AG08395 (cell line): ENCODE measurements around the gene PLXND1.
A peak's percentile ranks its signal among the peaks of the same experiment; 100 is the strongest.

Source experiments
- DNase-seq: peaks from one replicate; pipeline ENCODE4 v3.0.0; 2012; ENCODE audit warnings: mixed read lengths, low spot score

The PLXND1 gene

GRCh38 chr3:129561619-129562248, 44.7 kb downstream of the PLXND1 start:
- no peak for DNase-seq

- peak; percentile 94 for DNase-seq
Measured at GRCh38 chr3:129560911-129561594, 45.4 kb downstream of the PLXND1 start.

DNA sequence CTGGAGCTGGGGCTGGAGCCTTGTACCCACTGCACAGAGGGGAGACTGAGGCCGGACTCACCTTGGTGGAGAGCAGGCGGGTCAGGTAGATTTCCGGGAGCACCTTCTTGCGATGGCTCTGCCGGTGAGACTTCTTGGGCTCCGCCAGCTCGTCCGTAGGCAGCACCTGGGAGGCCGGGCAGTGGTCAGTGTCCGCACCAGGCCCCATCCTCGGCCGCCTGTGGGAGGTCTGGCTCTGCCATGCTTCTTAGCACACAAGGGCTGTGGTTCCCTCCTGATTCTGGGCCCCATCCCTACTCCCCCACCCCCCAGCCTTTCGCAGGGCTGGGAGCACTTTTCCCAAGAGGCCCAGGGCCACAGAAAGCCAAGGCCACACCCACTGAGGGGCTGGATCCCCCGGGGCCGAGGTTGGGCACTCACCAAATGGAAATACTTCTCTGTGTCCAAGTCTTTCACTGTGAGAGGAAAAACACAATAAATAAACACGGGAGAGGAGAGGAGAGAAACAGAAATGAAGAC, 46.1 kb downstream of the PLXND1 start:
- peak; percentile 78 for DNase-seq

DNA sequence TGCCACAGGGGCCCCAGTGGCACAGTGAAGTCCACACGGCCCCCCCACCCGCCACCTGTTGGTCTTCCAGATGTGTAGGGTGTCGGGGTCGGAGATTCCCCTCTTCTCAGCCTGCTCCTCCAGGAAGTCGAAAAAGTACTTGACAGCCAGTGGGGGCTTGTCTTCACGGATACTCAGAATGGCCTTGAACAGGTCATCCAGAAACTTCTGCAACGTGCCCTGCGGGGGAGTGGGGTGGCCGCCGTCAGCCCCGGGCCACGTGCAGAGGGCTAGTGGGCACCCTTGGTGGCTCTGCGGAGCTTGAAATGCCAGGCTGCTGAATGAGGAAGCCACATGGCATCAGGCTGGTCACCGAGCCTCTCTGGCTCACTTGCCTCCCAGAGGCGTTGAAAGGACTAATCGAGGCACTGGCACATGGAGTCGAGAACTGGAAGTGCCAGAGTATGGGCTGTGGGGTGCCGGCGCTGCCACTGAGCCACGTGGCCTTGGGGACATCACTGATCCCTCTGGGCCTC, 46.9 kb downstream of the PLXND1 start:
- DNase-seq, result no peak

GRCh38 chr3:129558772-129559564, 47.5 kb downstream of the PLXND1 start:
- peak; percentile 88 for DNase-seq

GRCh38 chr3:129558081-129558771, 48.2 kb downstream of the PLXND1 start:
- DNase-seq, result no peak

- peak; percentile 90 for DNase-seq
Measured at GRCh38 chr3:129557548-129557894, 49.0 kb downstream of the PLXND1 start.

DNA sequence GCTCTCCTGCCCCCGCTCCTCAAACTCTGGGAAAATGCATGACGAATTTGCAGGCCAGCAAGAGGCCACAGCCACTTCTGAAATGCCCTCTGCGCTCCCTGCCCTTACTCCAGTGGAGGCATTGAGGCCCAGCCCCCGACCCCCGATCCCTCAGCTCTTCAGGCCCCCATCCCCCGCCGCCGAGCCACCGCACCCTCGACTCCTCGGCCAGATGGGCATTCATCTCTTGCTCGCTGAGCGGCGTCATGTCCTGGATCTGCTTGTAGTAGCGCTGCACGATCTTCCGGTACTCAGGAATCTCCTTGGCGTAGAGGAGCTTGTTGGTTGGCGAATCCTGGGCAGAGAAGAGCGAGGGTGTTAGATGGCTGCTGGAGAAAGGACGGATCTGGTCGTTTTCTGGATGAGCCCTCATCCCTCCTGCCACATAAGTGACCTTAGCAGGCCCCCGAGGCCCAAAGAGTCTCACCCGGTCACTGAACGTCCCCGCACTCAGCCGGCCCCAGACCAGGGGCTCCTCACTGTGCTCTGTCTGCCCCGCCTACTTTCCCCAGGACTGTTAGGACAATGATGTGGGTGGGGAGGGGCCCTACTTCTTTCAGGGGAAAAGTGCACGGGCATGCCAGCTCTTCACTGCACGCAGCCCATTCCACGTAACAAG, 49.5 kb downstream of the PLXND1 start:
- no peak for DNase-seq

GRCh38 chr3:129556358-129556695, 50.1 kb downstream of the PLXND1 start:
- no peak for DNase-seq

DNA sequence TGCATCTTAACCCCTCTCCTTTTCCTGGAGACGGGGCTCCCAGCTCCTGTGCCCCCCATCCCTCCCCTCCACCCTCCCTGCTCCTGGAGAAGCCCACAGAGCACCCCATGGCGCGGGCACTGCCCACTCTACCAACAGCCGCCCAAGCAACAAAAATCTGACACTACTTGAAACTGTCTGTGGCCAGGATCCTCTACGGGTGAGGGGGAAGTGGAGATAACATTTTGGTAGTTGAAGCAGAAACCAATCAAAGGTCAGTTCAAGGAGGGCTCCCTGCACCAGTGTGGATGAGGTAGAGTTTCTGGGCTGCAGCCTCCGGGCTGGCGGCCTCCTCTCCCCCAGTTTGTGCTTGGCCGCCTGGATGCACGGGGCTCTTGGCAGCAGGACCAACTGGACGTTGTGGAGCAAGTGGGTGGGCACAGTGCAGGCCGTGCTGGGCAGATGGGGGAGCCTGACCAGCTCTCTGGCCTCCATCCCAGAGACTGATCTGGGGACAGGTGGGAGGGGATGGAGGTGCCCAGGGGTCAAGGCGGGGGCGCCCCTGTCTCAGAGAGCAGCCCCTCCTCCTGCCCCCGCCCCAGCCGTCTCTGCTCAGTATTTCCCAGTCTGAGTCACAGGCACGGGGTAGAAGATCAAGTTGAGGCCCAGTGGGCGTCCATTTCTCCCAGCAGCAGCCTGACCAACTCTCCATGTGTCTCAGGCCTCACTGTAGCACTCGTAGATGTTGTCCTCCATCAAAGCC, 50.7 kb downstream of the PLXND1 start:
- no peak for DNase-seq

DNA sequence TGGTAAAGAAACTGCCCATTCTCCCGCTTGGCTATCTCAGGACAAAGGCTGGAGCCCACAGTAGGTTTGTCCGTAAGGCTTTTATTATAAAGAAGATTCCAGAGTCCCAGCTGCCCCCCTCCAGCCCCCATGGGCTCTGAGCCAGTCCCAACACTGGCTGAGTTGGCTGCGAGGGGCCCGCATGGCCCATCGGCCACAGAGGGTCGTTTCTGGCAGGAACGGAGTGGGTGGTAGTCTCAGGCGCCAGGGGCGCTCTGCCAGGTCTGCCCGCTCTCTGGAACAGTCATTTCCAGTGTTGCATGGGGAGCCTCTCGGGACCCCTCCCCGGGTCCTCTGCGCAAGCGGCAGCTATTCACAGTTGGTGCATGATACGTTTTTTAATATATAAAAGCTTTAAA, 51.3 kb downstream of the PLXND1 start:
- DNase-seq, result no peak

DNA sequence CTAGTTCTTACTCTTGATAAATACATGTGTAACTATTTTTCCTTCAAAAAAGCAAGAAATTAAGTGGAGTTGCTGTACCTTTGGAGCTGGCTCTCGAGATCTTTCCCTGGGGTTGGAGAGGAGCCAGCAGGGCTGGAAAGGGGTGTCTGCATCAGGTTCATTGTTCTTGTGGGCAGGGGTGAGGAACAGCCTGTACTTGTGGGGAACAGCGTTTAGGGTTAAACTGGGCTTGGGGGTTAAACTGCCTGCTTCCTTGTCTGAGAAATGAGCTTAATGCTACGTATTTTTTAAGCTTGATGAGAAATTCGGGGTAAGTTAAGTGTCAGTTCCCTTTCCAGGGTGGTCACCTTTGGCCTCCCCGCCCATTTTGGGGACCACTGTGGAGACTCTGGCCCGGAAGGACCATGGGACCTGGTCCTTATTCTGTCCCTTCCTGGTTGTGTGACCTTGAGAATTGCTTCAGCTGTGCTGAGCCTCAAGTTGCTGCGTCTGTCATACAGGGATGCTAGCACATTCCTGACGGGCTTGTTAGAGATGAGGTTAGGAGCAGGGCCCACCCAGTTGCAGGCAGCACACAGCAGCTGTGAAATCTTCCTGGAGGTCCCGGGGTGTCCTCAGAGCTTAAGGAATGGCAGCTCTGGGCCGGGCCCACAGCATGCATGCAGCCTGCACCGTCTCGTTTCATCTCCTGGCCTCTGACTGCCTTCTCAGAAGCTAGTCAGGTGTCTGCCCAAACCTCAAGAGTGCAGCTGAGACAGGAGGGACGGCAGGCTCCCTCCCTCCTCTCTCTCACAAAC, 51.9 kb downstream of the PLXND1 start:
- no peak for DNase-seq

DNA sequence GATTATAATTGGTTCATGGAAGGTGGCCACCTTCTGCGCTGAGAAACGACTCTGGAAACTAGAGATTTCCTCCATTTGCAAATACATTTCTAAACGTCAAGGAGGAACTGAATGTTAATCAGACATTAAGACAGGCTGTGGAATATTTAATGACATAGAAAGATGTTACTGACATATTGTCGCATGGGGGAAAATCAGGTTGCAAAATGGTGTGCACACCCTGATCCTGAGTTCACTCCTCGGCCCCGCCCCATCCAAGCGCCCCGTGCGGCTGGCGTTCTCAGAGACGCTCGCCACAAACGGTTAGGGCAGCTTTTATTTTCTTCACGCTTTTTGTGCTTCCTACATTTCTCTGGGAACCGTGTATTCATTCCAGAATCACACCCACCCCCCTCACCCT, 52.8 kb downstream of the PLXND1 start:
- no peak for DNase-seq

DNA sequence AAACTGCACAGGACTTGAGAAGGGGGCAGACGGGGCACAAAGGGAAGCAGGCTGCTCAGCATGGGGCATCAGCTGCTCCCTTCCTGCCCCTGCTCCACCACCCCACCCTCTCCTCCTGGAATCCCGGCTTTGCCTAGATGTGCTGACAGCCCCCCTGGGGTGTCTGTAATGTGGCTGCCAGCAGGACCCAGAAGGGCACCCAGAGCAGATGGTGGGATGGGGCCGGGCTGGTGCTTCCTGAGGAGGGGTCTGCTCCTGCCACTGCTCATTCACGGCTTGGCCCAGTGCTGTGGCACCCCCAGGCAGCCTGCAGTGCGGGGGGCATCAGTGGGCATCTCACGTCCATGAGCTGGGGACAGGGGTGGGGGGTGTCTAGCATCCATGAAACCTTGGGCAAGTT, 53.3 kb downstream of the PLXND1 start:
- no peak for DNase-seq

DNA sequence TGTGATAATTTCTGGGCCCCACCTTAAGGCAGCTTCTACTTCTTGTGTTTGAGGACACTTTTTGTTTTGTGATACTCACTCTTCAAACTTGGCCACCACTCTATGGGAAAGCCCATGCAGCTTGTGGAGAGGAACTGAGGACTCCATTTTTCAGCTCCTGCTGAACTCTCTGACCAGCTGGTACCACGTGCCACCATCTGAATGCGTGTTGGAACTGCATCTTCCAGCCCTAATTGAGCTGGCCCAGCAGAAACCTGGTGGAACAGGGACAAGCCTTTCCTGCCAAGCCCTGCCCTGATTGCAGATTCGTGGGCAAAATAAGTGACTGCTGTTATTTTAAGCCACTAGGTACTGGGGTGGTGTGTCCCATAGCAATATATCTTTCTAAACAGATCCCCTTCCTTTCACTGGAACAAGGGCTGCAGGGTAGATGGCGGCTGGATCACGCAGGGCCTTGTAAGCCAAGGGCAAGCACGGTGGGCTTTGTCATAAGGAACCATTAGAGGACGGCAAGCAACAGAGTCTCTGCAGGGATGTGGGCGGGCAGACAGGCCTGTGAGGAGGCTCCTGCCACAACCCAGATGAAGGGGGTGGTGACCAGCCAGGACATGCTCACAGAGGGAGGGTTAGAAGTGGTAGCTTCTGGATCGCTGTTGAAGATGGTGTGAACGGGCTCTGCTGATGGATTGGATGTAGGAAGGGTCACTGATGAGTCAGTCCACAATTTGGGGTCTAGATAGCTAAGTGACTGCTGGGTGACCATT, 54.0 kb downstream of the PLXND1 start:
- no peak for DNase-seq

GRCh38 chr3:129549805-129550204, 56.7 kb downstream of the PLXND1 start:
- DNase-seq, result no peak

DNA sequence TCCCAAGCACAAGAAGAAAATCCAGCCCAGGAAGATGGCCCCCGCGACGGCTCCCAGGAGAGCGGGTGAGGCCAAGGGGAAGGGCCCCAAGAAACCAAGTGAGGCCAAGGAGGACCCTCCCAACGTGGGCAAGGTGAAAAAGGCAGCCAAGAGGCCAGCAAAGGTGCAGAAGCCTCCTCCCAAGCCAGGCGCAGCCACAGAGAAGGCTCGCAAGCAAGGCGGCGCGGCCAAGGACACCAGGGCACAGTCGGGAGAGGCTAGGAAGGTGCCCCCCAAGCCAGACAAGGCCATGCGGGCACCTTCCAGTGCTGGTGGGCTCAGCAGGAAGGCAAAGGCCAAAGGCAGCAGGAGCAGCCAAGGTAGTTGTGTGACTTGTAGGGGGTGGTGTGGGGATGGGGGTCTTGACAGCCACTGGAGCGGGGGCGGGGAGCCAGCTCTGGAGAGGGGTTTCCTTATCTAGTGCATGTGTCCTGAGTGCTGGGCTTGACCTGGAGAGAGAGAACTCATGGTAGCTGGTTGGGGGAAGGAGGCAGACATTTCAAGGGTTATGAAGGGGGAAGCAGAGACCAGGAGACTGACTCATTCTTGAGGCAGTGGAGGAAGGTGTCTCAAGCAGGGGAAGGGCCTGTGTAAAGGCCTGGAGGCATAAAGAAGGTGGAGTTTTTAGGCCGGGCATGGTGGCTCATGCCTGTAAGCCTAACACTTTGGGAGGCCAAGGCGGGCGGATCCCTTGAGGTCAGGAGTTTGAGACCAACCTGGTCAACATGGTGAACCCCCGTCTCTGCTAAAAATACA, 57.3 kb downstream of the PLXND1 start:
- DNase-seq, result peak; percentile 56

GRCh38 chr3:129548104-129548965, 58.1 kb downstream of the PLXND1 start:
- DNase-seq, result no peak
